BE2C (cell line): ENCODE data around the gene KRTAP2-1.
"Not testable (repeated sequence)": the region's sequence is repeated elsewhere in the genome, so short reads cannot be mapped to it uniquely, and the experiment has no call there.

Experiments
- DNase-seq: peaks from one replicate; pipeline ENCODE4 v3.0.0-alpha.2; 2020
- H3K27me3 ChIP-seq: fragments of 250-450 bp; sonication (Bioruptor Pico); 2 replicates; pipeline ENCODE4 v1.5.1; 2020; ENCODE audit warnings: mild to moderate bottlenecking
- H3K36me3 ChIP-seq: fragments of 250-450 bp; sonication (Bioruptor Pico); 2 replicates; pipeline ENCODE4 v1.5.1; 2020; ENCODE audit warnings: mild to moderate bottlenecking
- H3K4me1 ChIP-seq: fragments of 250-450 bp; sonication (Bioruptor Pico); 2 replicates; pipeline ENCODE4 v1.5.1; 2020
- H3K4me3 ChIP-seq: 2 replicates; pipeline ENCODE4 v1.5.1; 2011; ENCODE audit warnings: low read depth, low read length
- H3K9me3 ChIP-seq: fragments of 250-450 bp; sonication (Bioruptor Pico); 2 replicates; pipeline ENCODE4 v1.5.1; 2020
- CTCF ChIP-seq: IDR thresholded peaks from 2 replicates; pipeline ENCODE4 v1.5.1; 2012; ENCODE audit warnings: mild to moderate bottlenecking, low read depth, low read length

KRTAP2-1 gene

GRCh38 chr17:41003926-41004325 is 43.2 kb downstream of the KRTAP2-1 start:
- Histone ChIP-seq H3K4me3 (no peak overlapping the region), H3K9me3 (no peaks in the 10 kb centered on the region), H3K4me1 (no peaks in the 10 kb centered on the region), H3K36me3 (no peaks in the 10 kb centered on the region), H3K27me3 (peaks cover 22% of the 10 kb centered on the region)
- TF ChIP-seq CTCF: no peak
- DNase-seq: no peak

- DNase-seq: no peak
These were observed 44.3 kb downstream of the KRTAP2-1 start for GRCh38 chr17:41002814-41003213.

DNA sequence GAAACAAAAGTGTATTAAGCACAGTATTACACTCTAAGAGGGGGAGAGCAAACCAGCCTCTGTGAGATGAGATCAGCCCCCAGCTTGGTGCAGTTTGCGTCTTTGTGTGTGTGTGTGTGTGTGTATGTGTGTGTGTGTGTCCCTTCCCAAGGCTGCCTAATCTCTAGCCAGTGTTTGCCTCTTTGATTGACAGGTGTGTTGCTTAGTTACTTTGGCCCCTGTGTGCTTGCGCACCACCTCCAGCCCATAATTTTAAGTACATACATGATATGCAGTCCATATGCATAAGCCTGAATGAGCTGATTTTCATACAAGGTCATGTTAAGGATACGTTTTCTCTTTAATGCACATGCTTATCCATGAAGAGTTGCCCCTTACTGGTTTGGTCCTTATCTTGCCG is 45.3 kb downstream of the KRTAP2-1 start:
- Histone ChIP-seq H3K9me3 (no peaks in the 10 kb centered on the region), H3K27me3 (peaks cover 32% of the 10 kb centered on the region), H3K36me3 (no peaks in the 10 kb centered on the region), H3K4me3 (no peak overlapping the region), H3K4me1 (no peaks in the 10 kb centered on the region)
- TF ChIP-seq CTCF: no peak
- DNase-seq: no peak

More at GRCh38 chr17:41002814-41003213, 44.3 kb downstream of the KRTAP2-1 start:
- peaks cover 23% of the 10 kb centered on the region for H3K27me3 ChIP-seq
- no peaks in the 10 kb centered on the region for H3K9me3 ChIP-seq
- H3K4me1 ChIP-seq: no peaks in the 10 kb centered on the region
- no peak overlapping the region for H3K4me3 ChIP-seq
- TF ChIP-seq CTCF: no peak
- H3K36me3 ChIP-seq: no peaks in the 10 kb centered on the region

DNA sequence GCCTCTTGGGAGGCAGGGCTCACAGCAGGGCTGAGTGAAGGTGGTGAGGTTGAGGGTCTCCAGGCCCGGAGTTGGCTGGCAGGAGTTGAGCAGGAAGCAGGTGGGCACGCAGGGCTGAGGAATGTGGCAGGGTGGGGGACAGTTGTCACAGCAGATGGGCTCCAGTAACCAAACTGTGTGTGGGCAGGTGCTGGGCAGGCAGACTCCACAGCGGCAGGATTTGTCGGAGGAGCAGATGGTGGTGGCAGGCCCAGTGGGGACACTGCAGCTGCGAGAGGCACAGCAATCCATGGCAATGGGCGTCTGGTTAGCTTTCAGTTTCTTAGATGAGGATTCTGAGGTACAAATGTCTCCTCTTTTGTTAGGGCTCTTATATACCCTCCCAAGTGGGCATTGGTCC is 47.6 kb downstream of the KRTAP2-1 start, which contains the start of gene KRTAP3-2:
Gene KRTAP3-2 (minus strand): TSS at position 344 of the 400 bp plus-strand sequence. CDS start 53 bp downstream, at position 291.
- H3K4me1 ChIP-seq, H3K9me3 ChIP-seq, DNase-seq, H3K36me3 ChIP-seq, H3K4me3 ChIP-seq: not testable (repeated sequence)
- peaks cover 38% of the 10 kb centered on the region for H3K27me3 ChIP-seq

DNA sequence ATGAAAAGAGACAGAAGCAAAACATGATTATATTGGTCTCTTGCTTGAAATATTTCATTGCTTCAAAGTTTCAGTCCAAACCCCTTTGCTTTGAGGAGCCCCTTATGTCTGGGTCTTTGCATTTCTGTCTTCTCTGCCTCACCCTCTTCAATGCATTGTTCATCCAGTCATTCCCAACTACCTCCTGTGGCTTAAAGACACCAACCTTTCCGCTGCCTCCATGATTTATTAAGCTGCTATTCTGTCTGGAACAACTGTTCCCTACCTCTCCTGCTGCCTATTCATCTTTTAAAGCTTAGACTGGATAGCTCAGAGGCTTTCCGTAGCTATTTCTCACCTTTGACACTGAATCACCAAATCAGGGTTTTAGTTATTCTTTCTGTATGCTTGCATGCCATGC is 49.8 kb downstream of the KRTAP2-1 start:
- H3K36me3 ChIP-seq: no peaks in the 10 kb centered on the region
- H3K9me3 ChIP-seq: no peaks in the 10 kb centered on the region
- H3K4me3 ChIP-seq: no peak overlapping the region
- peaks cover 36% of the 10 kb centered on the region for H3K27me3 ChIP-seq
- no peak for DNase-seq
- no peaks in the 10 kb centered on the region for H3K4me1 ChIP-seq
- TF ChIP-seq CTCF: no peak

- DNase-seq: no peak
- H3K36me3 ChIP-seq: no peaks in the 10 kb centered on the region
- no peaks in the 10 kb centered on the region for H3K4me1 ChIP-seq
- H3K9me3 ChIP-seq: no peaks in the 10 kb centered on the region
- TF ChIP-seq CTCF: no peak
- H3K4me3 ChIP-seq: no peak overlapping the region
- H3K27me3 ChIP-seq: peaks cover 36% of the 10 kb centered on the region
These were observed 50.3 kb downstream of the KRTAP2-1 start for GRCh38 chr17:40996829-40997228.
